Caco-2 (cell line): Measurements from ENCODE around the gene CDC73. TPM values are rescaled to one million over a fixed set of nuclear protein-coding genes. Genes with fewer than 3 reads are reported as not detected.
"Not testable (repeated sequence)": the region's sequence is repeated elsewhere in the genome, so short reads cannot be mapped to it uniquely, and the experiment has no call there.

Experiments
- BruUV-seq: library from RNA; stranded (reverse); fragments of 400-500 nt; replicated peaks from 2 replicates; lab custom pipeline; 2021; lab: Mats Ljungman, UMichigan
- CTCF ChIA-PET: fragments of 300-600 bp; sonication (Branson Sonifier 250); formaldehyde crosslinking; loops from one replicate; lab custom pipeline; 2022; ENCODE audit warnings: antibody characterized with exemption; lab: Charles Lee
- POLR2A ChIA-PET: fragments of 300-600 bp; sonication (Branson Sonifier 250); formaldehyde crosslinking; loops from one replicate; lab custom pipeline; 2022; ENCODE audit warnings: antibody characterized with exemption; lab: Charles Lee
- DNase-seq, 2 experiments: peaks; one replicate each; pipeline versions ENCODE4 v3.0.0 to v3.0.0-alpha.2; 2020 to 2022
- H3K27me3 ChIP-seq: replicated peaks from 2 replicates; pipeline ENCODE4 v1.6.0; 2011; ENCODE audit warnings: low read length; ENCODE audit not compliant: control insufficient read depth, insufficient read depth
- H3K36me3 ChIP-seq: 2 replicates; pipeline ENCODE4 v1.5.1; 2011; ENCODE audit warnings: low read length; ENCODE audit not compliant: control insufficient read depth, insufficient read depth
- H3K4me1 ChIP-seq: fragments of 250-450 bp; sonication (Bioruptor Pico); 2 replicates; pipeline ENCODE4 v1.5.1; 2020; ENCODE audit warnings: mild to moderate bottlenecking
- H3K4me3 ChIP-seq: 2 replicates; pipeline ENCODE4 v1.5.1; 2011; ENCODE audit warnings: low read depth, mild to moderate bottlenecking, control low read depth, low read length
- H3K9me3 ChIP-seq: fragments of 250-450 bp; sonication (Bioruptor Pico); 2 replicates; pipeline ENCODE4 v1.5.1; 2020; ENCODE audit warnings: mild to moderate bottlenecking, moderate library complexity
- H3K27ac Mint-ChIP-seq: one replicate; pipeline ENCODE4 v1.8.0; 2022; ENCODE audit warnings: mixed read lengths; ENCODE audit not compliant: unreplicated experiment
- H3K27me3 Mint-ChIP-seq: one replicate; pipeline ENCODE4 v1.8.0; 2022; ENCODE audit warnings: mixed read lengths; ENCODE audit not compliant: insufficient read depth, unreplicated experiment
- H3K36me3 Mint-ChIP-seq: one replicate; pipeline ENCODE4 v1.8.0; 2022; ENCODE audit warnings: mild to moderate bottlenecking, mixed read lengths; ENCODE audit not compliant: insufficient read depth, unreplicated experiment
- H3K4me1 Mint-ChIP-seq: one replicate; pipeline ENCODE4 v1.8.0; 2022; ENCODE audit warnings: low read depth, mixed read lengths; ENCODE audit not compliant: unreplicated experiment
- H3K4me3 Mint-ChIP-seq: one replicate; pipeline ENCODE4 v1.8.0; 2022; ENCODE audit warnings: mild to moderate bottlenecking, moderate library complexity, mixed read lengths; ENCODE audit not compliant: unreplicated experiment
- H3K9me3 Mint-ChIP-seq: one replicate; pipeline ENCODE4 v1.8.0; 2022; ENCODE audit warnings: mixed read lengths; ENCODE audit not compliant: unreplicated experiment
- intact Hi-C: fragments of 100-400 bp; cut with micrococcal nuclease; formaldehyde crosslinking; loops from one replicate; pipeline ENCODE4 v1.10.0; 2022; ENCODE audit not compliant: unreplicated experiment
- total RNA-seq: library from RNA; stranded (reverse); gene quantifications from 2 replicates; pipeline ENCODE4 v1.2.3, GENCODE V29; 2022
- TF ChIP-seq, protein P1 (sequence below), 2 experiments: fragments of 200-600 bp in 1 of 2; IDR thresholded peaks; 1 replicate in 1 of 2; 2 replicates in 1 of 2; pipeline versions ENCODE4 v1.5.1 to v1.8.0; 2011 to 2022; ENCODE audit warnings: antibody characterized with exemption in 1 of 2, control low read depth in 1 of 2, inconsistent platforms in 1 of 2, low read depth in 1 of 2, low read length in 1 of 2, mild to moderate bottlenecking in 1 of 2, moderate library complexity in 1 of 2; ENCODE audit not compliant: insufficient read depth in 1 of 2, severe bottlenecking in 1 of 2, unreplicated experiment in 1 of 2

Gene CDC73
- total RNA-seq, 1 experiment from 2014 or later = 48.9 TPM

DNA sequence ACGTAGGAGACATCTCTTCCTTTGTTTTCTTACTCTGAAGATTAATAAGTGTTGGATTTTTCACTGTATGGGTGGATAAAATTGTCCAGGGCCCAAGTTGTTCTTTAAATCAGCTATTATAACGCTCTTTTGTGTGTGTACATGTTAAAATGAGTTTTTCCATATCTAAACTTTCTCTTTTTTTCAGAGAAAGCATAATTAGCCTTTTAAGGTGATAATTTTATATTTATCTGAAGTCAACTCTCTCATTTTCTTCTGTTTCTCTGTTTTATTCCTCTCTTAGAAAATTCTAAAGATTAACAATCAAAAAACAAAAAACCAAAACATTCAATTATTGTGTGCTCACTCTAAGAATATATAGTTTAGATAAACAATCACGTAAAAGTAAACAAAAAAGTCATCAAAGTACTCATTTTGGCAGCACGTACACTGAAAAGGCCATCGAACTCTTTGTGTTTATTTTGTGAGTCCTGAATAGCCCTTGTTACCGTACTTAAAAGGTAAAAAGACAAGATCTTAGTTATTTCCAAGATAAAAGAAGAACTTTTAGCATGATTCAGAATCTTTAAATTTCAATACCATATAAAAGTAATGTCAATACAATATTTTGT, 7.2 kb upstream of the CDC73 start:
- BruUV-seq = no TSS peak
- ChIA-PET POLR2A (no interaction called here), CTCF (no interaction called here)
- H3K27ac Mint-ChIP-seq = no peak overlapping the region
- peaks cover 36% of the 10 kb centered on the region for H3K4me1 ChIP-seq
- H3K36me3 ChIP-seq = no peaks in the 10 kb centered on the region
- H3K4me3 ChIP-seq = no peak overlapping the region
- no peaks in the 10 kb centered on the region for H3K9me3 Mint-ChIP-seq
- intact Hi-C loops = no loop called here
- H3K4me1 Mint-ChIP-seq = peaks cover 24% of the 10 kb centered on the region
- H3K4me3 Mint-ChIP-seq = no peak overlapping the region
- H3K9me3 ChIP-seq = no peaks in the 10 kb centered on the region
- no peaks in the 10 kb centered on the region for H3K27me3 ChIP-seq
- TF ChIP-seq, protein P1, sequence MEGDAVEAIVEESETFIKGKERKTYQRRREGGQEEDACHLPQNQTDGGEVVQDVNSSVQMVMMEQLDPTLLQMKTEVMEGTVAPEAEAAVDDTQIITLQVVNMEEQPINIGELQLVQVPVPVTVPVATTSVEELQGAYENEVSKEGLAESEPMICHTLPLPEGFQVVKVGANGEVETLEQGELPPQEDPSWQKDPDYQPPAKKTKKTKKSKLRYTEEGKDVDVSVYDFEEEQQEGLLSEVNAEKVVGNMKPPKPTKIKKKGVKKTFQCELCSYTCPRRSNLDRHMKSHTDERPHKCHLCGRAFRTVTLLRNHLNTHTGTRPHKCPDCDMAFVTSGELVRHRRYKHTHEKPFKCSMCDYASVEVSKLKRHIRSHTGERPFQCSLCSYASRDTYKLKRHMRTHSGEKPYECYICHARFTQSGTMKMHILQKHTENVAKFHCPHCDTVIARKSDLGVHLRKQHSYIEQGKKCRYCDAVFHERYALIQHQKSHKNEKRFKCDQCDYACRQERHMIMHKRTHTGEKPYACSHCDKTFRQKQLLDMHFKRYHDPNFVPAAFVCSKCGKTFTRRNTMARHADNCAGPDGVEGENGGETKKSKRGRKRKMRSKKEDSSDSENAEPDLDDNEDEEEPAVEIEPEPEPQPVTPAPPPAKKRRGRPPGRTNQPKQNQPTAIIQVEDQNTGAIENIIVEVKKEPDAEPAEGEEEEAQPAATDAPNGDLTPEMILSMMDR (IDR thresholded peaks at IDR 0.05; ENCODE audit: insufficient read depth in 1 of 2, low read depth in 1 of 2, low read length in 1 of 2, severe bottlenecking in 1 of 2, unreplicated experiment in 1 of 2) = no peak
- no peaks in the 10 kb centered on the region for H3K27me3 Mint-ChIP-seq
- no peak for DNase-seq
- H3K36me3 Mint-ChIP-seq = peaks cover 11% of the 10 kb centered on the region

- no TSS peak for BruUV-seq
- CTCF ChIA-PET = interaction anchor here (1.1 kb wide), 1 partner anchor 11 kb away, joined by 3 read pairs; the partner anchor contains the start of gene GLRX2
- Mint-ChIP-seq H3K4me1 (peaks cover 24% of the 10 kb centered on the region), H3K4me3 (peak overlapping the region; percentile 2), H3K27me3 (no peaks in the 10 kb centered on the region), H3K27ac (peak overlapping the region; percentile 44), H3K36me3 (peaks cover 11% of the 10 kb centered on the region), H3K9me3 (no peaks in the 10 kb centered on the region)
- H3K9me3 ChIP-seq = no peaks in the 10 kb centered on the region
- peaks cover 36% of the 10 kb centered on the region for H3K4me1 ChIP-seq
- POLR2A ChIA-PET = interaction anchor here (0.6 kb wide), 1 partner anchor 11 kb away, joined by 4 read pairs; the partner anchor contains the start of gene GLRX2
- TF ChIP-seq, protein P1 (IDR thresholded peaks at IDR 0.05; ENCODE audit: insufficient read depth in 1 of 2, low read depth in 1 of 2, low read length in 1 of 2, severe bottlenecking in 1 of 2, unreplicated experiment in 1 of 2) = no peak
- H3K36me3 ChIP-seq = no peaks in the 10 kb centered on the region
- no peaks in the 10 kb centered on the region for H3K27me3 ChIP-seq
- peak in 1 of 2 experiments; percentile 14 for DNase-seq
- intact Hi-C loops = no loop called here
- H3K4me3 ChIP-seq = no peak overlapping the region
These were observed 6.1 kb upstream of the CDC73 start for GRCh38 chr1:193115629-193116227.

GRCh38 chr1:193117167-193117566, 4.7 kb upstream of the CDC73 start:
- Mint-ChIP-seq H3K36me3 (peaks cover 20% of the 10 kb centered on the region), H3K4me1 (peaks cover 24% of the 10 kb centered on the region)
- H3K27ac Mint-ChIP-seq, POLR2A ChIA-PET, H3K27me3 Mint-ChIP-seq, BruUV-seq, CTCF ChIA-PET, intact Hi-C loops, H3K9me3 Mint-ChIP-seq, H3K36me3 ChIP-seq, H3K9me3 ChIP-seq, H3K4me3 Mint-ChIP-seq, H3K4me3 ChIP-seq, H3K27me3 ChIP-seq, DNase-seq: not testable (repeated sequence)
- H3K4me1 ChIP-seq = peaks cover 24% of the 10 kb centered on the region
